Stimulated activated naive CD4-positive, alpha-beta T cell (primary cell): ENCODE measurements around the gene NMUR2.

Experiments used
- DNase-seq, 6 experiments: peaks; one replicate each; lab custom pipeline; 2025; lab: John Stamatoyannopoulos, UW

NMUR2 gene

GRCh38 chr5:152369298-152369697, 35.8 kb downstream of the NMUR2 start:
- DNase-seq = no peak

GRCh38 chr5:152367554-152367953, 37.5 kb downstream of the NMUR2 start:
- DNase-seq = no peak

GRCh38 chr5:152366716-152367115, 38.4 kb downstream of the NMUR2 start:
- DNase-seq = no peak

GRCh38 chr5:152364899-152365298, 40.2 kb downstream of the NMUR2 start:
- DNase-seq = no peak

- DNase-seq = no peak
These were observed 40.9 kb downstream of the NMUR2 start for GRCh38 chr5:152364172-152364571.

- no peak for DNase-seq
These were observed 46.1 kb downstream of the NMUR2 start for GRCh38 chr5:152358861-152359568.

- DNase-seq = no peak
These were observed 48.6 kb downstream of the NMUR2 start for GRCh38 chr5:152356506-152356905.

GRCh38 chr5:152355061-152355460, 50.0 kb downstream of the NMUR2 start:
- no peak for DNase-seq

- no peak for DNase-seq
These were observed 52.1 kb downstream of the NMUR2 start for GRCh38 chr5:152353001-152353400.

GRCh38 chr5:152349683-152350526, 55.2 kb downstream of the NMUR2 start:
- no peak for DNase-seq
